WTC11 (cell line): ENCODE data around the gene ADAMTS8. TPM values are rescaled to one million over a fixed set of nuclear protein-coding genes. Genes with fewer than 3 reads are reported as not detected.

Experiments used
- total RNA-seq: library from RNA; stranded (reverse); gene quantifications from 3 replicates; pipeline ENCODE4 v1.2.3, GENCODE V29; 2021

Gene ADAMTS8
- total RNA-seq, 1 experiment from 2014 or later, result 9.9 TPM

Other genes with a start within 250 kb of the ADAMTS8 start
- gene ZBTB44, start 113.7 kb downstream of the ADAMTS8 start, total RNA-seq, result 87.5 to 107 TPM (median 89.5 TPM) in 3 replicates
- 3.1 to 3.7 TPM (median 3.2 TPM) in 3 replicates for gene ADAMTS15, start 20.0 kb upstream of the ADAMTS8 start, total RNA-seq